ENCODE measurements around the gene AP2A2. TPM values are rescaled to one million over a fixed set of nuclear protein-coding genes. Genes with fewer than 3 reads are reported as not detected.

AP2A2 gene
- total and polyA plus RNA-seq, 11 donors: 20.4 to 71.4 (median 36.5) TPM

DNA sequence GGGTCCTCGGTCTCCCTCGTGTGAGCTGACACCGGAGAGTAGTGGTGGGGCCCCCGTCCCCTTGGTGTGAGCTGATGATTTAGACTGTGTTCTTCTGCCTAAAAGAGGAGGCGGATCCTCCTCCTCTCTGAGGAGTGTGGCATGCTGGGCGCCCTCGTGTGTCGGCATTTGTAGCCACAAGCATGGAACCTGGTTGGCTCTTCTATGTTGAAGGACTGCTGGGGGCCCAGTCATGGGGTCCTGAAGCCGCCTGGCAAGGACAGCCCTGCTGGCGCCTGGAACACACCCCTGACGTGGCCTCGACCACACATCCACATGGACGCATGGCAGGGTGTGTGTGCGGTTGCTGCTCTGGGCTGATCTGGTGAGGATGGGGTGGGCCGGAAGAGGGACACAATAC is 50.2 kb downstream of the AP2A2 start:
- Histone ChIP-seq H3K9me3 (no peaks in the 10 kb centered on the region), H3K4me3 (no peak overlapping the region), H3K27me3 (no peaks in the 10 kb centered on the region), H3K27ac (no peak overlapping the region), H3K36me3 (peaks cover 0 to 82% (median 65%) of the 10 kb centered on the region in 9 donors), H3K4me1 (peaks cover 0 to 4% (median 0%) of the 10 kb centered on the region in 12 donors)
- no peak for TF ChIP-seq POLR2A (IDR thresholded peaks at IDR 0.05)
- TF ChIP-seq, protein P1, sequence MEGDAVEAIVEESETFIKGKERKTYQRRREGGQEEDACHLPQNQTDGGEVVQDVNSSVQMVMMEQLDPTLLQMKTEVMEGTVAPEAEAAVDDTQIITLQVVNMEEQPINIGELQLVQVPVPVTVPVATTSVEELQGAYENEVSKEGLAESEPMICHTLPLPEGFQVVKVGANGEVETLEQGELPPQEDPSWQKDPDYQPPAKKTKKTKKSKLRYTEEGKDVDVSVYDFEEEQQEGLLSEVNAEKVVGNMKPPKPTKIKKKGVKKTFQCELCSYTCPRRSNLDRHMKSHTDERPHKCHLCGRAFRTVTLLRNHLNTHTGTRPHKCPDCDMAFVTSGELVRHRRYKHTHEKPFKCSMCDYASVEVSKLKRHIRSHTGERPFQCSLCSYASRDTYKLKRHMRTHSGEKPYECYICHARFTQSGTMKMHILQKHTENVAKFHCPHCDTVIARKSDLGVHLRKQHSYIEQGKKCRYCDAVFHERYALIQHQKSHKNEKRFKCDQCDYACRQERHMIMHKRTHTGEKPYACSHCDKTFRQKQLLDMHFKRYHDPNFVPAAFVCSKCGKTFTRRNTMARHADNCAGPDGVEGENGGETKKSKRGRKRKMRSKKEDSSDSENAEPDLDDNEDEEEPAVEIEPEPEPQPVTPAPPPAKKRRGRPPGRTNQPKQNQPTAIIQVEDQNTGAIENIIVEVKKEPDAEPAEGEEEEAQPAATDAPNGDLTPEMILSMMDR (IDR thresholded peaks at IDR 0.05): peak in 2 of 12 donors; percentile 30 to 34
- peak in 1 of 4 donors; percentile 11 for ATAC-seq
- intact Hi-C loops (cut with DNase I): no loop called here
- DNase-seq: no peak
- 72 to 80% (median 75%) methylated on average over 14 to 15 of the region's 15 CpGs for WGBS, 4 donors

DNA sequence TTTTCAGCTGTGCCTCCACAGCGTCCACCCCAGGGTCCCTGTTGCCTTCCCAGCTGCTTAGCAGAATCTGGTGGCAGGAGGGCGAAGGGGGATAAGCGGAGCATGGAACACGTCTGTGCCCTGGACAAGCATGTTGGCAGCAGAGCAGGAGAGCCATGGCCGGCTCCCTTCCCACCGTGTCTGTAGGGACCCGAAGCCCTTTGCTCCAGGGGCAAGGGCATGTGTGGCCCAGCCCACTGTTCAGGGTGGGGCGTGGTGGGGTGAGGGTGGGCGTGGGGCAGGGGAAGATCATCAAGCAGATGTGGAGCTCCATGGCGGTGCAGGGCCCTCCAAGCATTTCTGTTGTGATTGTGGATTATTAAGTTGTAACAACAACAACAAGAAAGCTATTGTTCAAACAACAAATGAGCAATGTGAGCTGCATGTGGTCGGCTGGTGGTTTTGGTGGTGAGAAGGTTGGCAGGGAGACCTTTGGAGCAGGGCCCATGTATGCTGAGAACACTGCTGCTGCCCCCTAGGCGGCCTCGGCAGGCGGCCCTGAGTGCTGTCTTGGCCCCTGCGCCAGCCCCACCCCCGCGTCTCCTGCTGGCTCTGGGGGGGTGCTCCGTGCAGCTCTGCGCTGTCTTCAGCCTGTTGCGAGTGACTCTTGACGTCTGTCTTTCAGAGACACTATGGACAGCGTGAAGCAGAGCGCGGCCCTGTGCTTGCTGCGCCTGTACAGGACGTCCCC is 50.9 kb downstream of the AP2A2 start:
- Histone ChIP-seq H3K27ac (no peak overlapping the region), H3K4me3 (no peak overlapping the region), H3K27me3 (no peaks in the 10 kb centered on the region), H3K4me1 (peaks cover 0 to 7% (median 0%) of the 10 kb centered on the region in 12 donors), H3K9me3 (no peaks in the 10 kb centered on the region), H3K36me3 (peaks cover 0 to 84% (median 68%) of the 10 kb centered on the region in 9 donors)
- ATAC-seq (peak in 2 of 4 donors; percentile 23 to 50), DNase-seq (no peak)
- intact Hi-C loops (cut with DNase I): no loop called here
- TF ChIP-seq POLR2A (IDR thresholded peaks at IDR 0.05): no peak
- TF ChIP-seq, protein P1 (IDR thresholded peaks at IDR 0.05): no peak
- WGBS, 4 donors: 82 to 90% (median 85%) methylated on average over 12 to 26 of the region's 26 CpGs

DNA sequence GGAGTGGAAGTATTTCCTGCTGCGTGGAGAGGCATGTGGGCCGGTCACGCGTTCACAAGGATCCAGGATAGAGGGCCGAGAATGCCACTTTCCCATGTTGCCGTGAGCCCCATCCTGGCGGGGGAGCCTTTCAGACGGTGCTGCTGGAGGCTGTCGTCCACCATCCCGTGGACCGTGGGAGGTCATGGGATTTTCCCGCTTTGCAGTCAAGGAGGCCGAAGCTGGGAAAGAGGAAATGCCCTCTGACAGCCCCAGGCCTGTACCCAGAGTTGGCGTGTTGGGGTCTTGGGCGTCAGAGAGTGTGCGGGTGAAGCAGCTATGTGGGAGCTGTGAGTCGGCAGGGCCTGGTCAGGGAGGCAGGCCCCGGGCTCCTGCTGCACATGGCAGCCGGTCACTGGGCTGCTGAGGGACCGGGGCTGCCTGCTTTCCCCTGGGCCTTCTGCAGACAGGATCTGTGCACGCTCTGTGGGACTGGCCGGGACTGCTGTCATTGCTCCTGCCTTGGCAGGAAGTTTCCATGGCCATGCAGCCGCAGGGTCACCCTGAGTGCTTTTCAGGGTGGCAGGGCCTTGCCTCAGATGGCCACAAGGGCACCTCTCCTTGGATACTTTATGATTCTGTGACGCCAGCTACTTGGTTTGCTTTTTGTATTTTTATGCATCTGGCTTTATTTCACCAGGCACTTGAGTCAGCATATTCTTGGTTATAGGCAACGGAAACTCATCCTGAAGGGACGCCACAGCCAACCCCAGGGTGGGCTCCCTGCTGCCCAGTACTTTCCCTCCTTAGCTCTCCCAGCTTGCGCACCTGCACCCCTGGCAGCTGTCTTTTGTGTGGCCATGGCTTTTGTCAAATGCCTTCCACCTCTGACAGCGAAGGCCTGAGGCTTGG is 52.4 kb downstream of the AP2A2 start:
- WGBS, 4 donors: 88 to 91% (median 90%) methylated on average over 26 to 28 of the region's 28 CpGs
- Histone ChIP-seq H3K27me3 (no peaks in the 10 kb centered on the region), H3K9me3 (no peaks in the 10 kb centered on the region), H3K36me3 (peaks cover 0 to 84% (median 68%) of the 10 kb centered on the region in 9 donors), H3K4me3 (no peak overlapping the region), H3K4me1 (peaks cover 0 to 7% (median 0%) of the 10 kb centered on the region in 12 donors), H3K27ac (no peak overlapping the region)
- TF ChIP-seq, protein P1 (IDR thresholded peaks at IDR 0.05): no peak
- TF ChIP-seq POLR2A (IDR thresholded peaks at IDR 0.05): no peak
- intact Hi-C loops (cut with DNase I): no loop called here
- no peak for DNase-seq
- ATAC-seq: peak in 2 of 4 donors; percentile 13 to 55

DNA sequence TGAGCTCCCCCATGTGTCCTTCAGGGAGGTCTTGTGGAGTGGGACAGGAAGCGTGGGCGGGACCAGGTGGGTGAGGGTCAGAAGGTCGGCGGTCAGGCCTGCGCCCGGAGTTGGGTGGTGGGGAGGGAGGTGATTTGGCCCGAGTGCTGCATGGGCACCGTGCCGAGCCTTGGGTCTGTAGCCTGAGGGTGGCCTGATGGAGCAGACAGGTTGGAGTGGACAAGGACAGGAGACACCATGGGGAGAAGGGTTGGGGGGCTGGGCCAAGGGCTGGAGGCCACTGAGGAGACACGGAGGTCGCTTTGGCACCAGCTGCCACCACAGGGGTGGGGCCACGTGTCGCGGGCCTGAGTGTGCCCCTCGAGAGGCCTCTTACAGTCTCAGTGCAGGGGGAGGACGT is 53.1 kb downstream of the AP2A2 start:
- intact Hi-C loops (cut with DNase I): no loop called here
- Histone ChIP-seq H3K36me3 (peaks cover 0 to 83% (median 66%) of the 10 kb centered on the region in 9 donors), H3K27ac (no peak overlapping the region), H3K4me1 (peaks cover 0 to 7% (median 0%) of the 10 kb centered on the region in 12 donors), H3K27me3 (no peaks in the 10 kb centered on the region), H3K4me3 (no peak overlapping the region), H3K9me3 (no peaks in the 10 kb centered on the region)
- 73 to 81% (median 77%) methylated on average over 16 of the region's 16 CpGs for whole genome bisulfite sequencing, 4 donors
- peak in 2 of 4 donors; percentile 5 to 12 for ATAC-seq
- DNase-seq: no peak
- TF ChIP-seq, protein P1 (IDR thresholded peaks at IDR 0.05): no peak
- TF ChIP-seq POLR2A (IDR thresholded peaks at IDR 0.05): no peak
